Ishikawa (cell line): ENCODE measurements around the gene PTMS.

Source experiments
- CEBPB ChIP-seq: IDR thresholded peaks from 2 replicates; pipeline ENCODE4 v1.6.1; 2012
- CREB1 ChIP-seq: IDR thresholded peaks from 2 replicates; pipeline ENCODE4 v1.6.1; 2012; ENCODE audit warnings: low read depth
- EGR1 ChIP-seq: IDR thresholded peaks from 2 replicates; pipeline ENCODE4 v1.6.1; 2012
- EP300 ChIP-seq: IDR thresholded peaks from 2 replicates; pipeline ENCODE4 v1.6.1; 2012; ENCODE audit warnings: borderline replicate concordance
- FOXM1 ChIP-seq: IDR thresholded peaks from 2 replicates; pipeline ENCODE4 v1.6.1; 2012; ENCODE audit warnings: low read depth, borderline replicate concordance
- NFIC ChIP-seq: IDR thresholded peaks from 2 replicates; pipeline ENCODE4 v1.6.1; 2012
- RAD21 ChIP-seq: IDR thresholded peaks from 2 replicates; pipeline ENCODE4 v1.6.1; 2012; ENCODE audit warnings: low read depth
- TAF1 ChIP-seq: IDR thresholded peaks from 2 replicates; pipeline ENCODE4 v1.6.1; 2012; ENCODE audit warnings: low read depth, mild to moderate bottlenecking
- TCF12 ChIP-seq: IDR thresholded peaks from 2 replicates; pipeline ENCODE4 v1.6.1; 2012; ENCODE audit warnings: low read depth
- TEAD4 ChIP-seq: IDR thresholded peaks from 2 replicates; pipeline ENCODE4 v1.6.1; 2012
- YY1 ChIP-seq: IDR thresholded peaks from 2 replicates; pipeline ENCODE4 v1.6.1; 2012; ENCODE audit warnings: low read depth
- ZBTB7A ChIP-seq: IDR thresholded peaks from 2 replicates; pipeline ENCODE4 v1.6.1; 2012; ENCODE audit warnings: low read depth
- TF ChIP-seq, protein P1 (sequence below): IDR thresholded peaks from 2 replicates; pipeline ENCODE4 v1.6.1; 2012
- TF ChIP-seq, protein P2 (sequence below): IDR thresholded peaks from 2 replicates; pipeline ENCODE4 v1.6.1; 2012; ENCODE audit warnings: low read depth, mild to moderate bottlenecking
- TF ChIP-seq, protein P3 (sequence below): IDR thresholded peaks from 2 replicates; pipeline ENCODE4 v1.6.1; 2012

PTMS gene

GRCh38 chr12:6771509-6772330 lies 5.6 kb downstream of the PTMS start:
- no peak for TF ChIP-seq CEBPB
- no peak for TF ChIP-seq NFIC
- no peak for TF ChIP-seq RAD21
- no peak for TF ChIP-seq CREB1
- TF ChIP-seq FOXM1 = no peak
- TF ChIP-seq YY1 = no peak
- TF ChIP-seq, protein P1, sequence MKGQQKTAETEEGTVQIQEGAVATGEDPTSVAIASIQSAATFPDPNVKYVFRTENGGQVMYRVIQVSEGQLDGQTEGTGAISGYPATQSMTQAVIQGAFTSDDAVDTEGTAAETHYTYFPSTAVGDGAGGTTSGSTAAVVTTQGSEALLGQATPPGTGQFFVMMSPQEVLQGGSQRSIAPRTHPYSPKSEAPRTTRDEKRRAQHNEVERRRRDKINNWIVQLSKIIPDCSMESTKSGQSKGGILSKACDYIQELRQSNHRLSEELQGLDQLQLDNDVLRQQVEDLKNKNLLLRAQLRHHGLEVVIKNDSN = no peak
- TF ChIP-seq TEAD4 = no peak
- TF ChIP-seq TCF12 = no peak
- TF ChIP-seq, protein P2, sequence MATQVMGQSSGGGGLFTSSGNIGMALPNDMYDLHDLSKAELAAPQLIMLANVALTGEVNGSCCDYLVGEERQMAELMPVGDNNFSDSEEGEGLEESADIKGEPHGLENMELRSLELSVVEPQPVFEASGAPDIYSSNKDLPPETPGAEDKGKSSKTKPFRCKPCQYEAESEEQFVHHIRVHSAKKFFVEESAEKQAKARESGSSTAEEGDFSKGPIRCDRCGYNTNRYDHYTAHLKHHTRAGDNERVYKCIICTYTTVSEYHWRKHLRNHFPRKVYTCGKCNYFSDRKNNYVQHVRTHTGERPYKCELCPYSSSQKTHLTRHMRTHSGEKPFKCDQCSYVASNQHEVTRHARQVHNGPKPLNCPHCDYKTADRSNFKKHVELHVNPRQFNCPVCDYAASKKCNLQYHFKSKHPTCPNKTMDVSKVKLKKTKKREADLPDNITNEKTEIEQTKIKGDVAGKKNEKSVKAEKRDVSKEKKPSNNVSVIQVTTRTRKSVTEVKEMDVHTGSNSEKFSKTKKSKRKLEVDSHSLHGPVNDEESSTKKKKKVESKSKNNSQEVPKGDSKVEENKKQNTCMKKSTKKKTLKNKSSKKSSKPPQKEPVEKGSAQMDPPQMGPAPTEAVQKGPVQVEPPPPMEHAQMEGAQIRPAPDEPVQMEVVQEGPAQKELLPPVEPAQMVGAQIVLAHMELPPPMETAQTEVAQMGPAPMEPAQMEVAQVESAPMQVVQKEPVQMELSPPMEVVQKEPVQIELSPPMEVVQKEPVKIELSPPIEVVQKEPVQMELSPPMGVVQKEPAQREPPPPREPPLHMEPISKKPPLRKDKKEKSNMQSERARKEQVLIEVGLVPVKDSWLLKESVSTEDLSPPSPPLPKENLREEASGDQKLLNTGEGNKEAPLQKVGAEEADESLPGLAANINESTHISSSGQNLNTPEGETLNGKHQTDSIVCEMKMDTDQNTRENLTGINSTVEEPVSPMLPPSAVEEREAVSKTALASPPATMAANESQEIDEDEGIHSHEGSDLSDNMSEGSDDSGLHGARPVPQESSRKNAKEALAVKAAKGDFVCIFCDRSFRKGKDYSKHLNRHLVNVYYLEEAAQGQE = no peak
- TF ChIP-seq TAF1 = no peak
- no peak for TF ChIP-seq ZBTB7A
- TF ChIP-seq, protein P3, sequence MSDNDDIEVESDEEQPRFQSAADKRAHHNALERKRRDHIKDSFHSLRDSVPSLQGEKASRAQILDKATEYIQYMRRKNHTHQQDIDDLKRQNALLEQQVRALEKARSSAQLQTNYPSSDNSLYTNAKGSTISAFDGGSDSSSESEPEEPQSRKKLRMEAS = no peak
- no peak for TF ChIP-seq EGR1
- TF ChIP-seq EP300 = no peak

DNA sequence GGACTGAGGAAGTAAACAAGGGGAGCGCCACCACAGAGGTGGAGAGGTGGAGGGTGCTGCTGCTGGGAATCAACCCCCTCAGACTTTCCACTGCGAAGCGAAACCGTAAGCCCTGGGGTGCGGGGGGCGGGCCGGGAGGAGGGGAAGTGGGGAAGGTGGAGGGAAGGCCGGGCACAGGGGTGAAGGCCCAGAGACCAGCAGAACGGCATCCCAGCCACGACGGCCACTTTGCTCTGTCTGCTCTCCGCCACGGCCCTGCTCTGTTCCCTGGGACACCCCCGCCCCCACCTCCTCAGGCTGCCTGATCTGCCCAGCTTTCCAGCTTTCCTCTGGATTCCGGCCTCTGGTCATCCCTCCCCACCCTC lies 6.2 kb downstream of the PTMS start, which contains the start of gene LAG3:
TSS of gene LAG3 (plus strand) at position 190 of the 365 bp plus-strand sequence. CDS start 333 bp downstream, outside the sequence.
- TF ChIP-seq TAF1 (no peak), RAD21 (no peak), CREB1 (no peak), YY1 (no peak)

DNA sequence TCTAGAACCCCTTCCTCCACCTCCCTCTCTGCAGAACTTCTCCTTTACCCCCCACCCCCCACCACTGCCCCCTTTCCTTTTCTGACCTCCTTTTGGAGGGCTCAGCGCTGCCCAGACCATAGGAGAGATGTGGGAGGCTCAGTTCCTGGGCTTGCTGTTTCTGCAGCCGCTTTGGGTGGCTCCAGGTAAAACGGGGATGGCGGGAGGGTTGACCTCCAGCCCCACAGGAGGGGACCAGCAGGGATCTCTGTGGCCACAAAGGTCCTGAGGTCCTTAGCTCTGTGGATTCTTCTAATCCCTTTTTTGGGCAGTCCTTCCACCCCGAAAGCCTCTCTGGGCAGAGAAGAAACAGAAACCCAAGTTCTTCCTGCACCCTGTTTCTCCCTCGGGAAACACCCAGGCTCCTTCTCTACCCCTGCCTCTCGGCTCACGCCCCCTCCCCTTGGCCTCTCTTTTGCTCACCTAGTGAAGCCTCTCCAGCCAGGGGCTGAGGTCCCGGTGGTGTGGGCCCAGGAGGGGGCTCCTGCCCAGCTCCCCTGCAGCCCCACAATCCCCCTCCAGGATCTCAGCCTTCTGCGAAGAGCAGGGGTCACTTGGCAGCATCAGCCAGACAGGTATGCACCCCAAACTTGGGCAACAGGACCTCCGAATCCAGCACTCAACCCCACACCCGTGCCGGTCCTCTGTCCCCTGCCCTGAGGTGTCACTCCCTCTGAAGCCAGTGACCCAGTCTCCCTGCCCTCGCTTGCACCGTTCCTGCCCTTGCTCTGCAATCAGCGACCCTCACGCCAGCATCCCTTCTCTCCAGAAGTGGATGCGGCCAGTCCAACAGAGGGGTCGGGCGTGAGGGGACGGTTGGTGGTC lies 6.8 kb downstream of the PTMS start:
- TF ChIP-seq, protein P2 = no peak
- TF ChIP-seq NFIC = no peak
- no peak for TF ChIP-seq ZBTB7A
- TF ChIP-seq EGR1 = no peak
- no peak for TF ChIP-seq TCF12
- TF ChIP-seq EP300 = no peak
- TF ChIP-seq, protein P3 = no peak
- TF ChIP-seq TAF1 = no peak
- TF ChIP-seq YY1 = no peak
- no peak for TF ChIP-seq CREB1
- TF ChIP-seq FOXM1 = no peak
- TF ChIP-seq, protein P1 = no peak
- no peak for TF ChIP-seq TEAD4
- no peak for TF ChIP-seq RAD21
- TF ChIP-seq CEBPB = no peak

GRCh38 chr12:6773590-6774351 lies 7.6 kb downstream of the PTMS start:
- TF ChIP-seq YY1 = no peak
- TF ChIP-seq ZBTB7A = no peak
- no peak for TF ChIP-seq EP300
- no peak for TF ChIP-seq NFIC
- no peak for TF ChIP-seq CEBPB
- TF ChIP-seq FOXM1 = no peak
- TF ChIP-seq TEAD4 = no peak
- TF ChIP-seq, protein P2 = no peak
- no peak for TF ChIP-seq EGR1
- TF ChIP-seq TCF12 = no peak
- TF ChIP-seq, protein P3 = no peak
- TF ChIP-seq, protein P1 = no peak
- TF ChIP-seq CREB1 = no peak
- no peak for TF ChIP-seq TAF1
- no peak for TF ChIP-seq RAD21
